Naive thymus-derived CD8-positive, alpha-beta T cell (primary cell): ENCODE data around the gene SMG1. TPM values are rescaled to one million over a fixed set of nuclear protein-coding genes. Genes with fewer than 3 reads are reported as not detected.
"Not testable (repeated sequence)": the region's sequence is repeated elsewhere in the genome, so short reads cannot be mapped to it uniquely, and the experiment has no call there.

Experiments
- ATAC-seq, 2 donors: fragments of 150-1000 bp; cut with Tn5 transposase in 1 of 2; sonication (Bioruptor Pico), chemical (Tn5 transposase) in 1 of 2; 1 replicate in 1 of 2; 2 replicates in 1 of 2; pipeline ENCODE4 v1.10.0; 2021; ENCODE audit warnings: mild to moderate bottlenecking in 2 of 2, moderate library complexity in 2 of 2
- POLR2A ChIA-PET: fragments of 350-600 bp; sonication (Branson Sonifier 250); formaldehyde crosslinking; loops from one replicate; lab custom pipeline; 2021; ENCODE audit warnings: antibody characterized with exemption; lab: Charles Lee
- DNase-seq, 10 donors: peaks; one replicate each; pipeline versions ENCODE4 v3.0.0 to v3.0.0-alpha.2; 2020 to 2022
- H3K27ac Mint-ChIP-seq, 10 donors: one replicate each; pipeline ENCODE4 v1.8.0; 2020 to 2022; ENCODE audit warnings: mild to moderate bottlenecking in 10 of 10, mixed read lengths in 10 of 10, moderate library complexity in 4 of 10, inconsistent platforms in 1 of 10
- H3K27me3 Mint-ChIP-seq, 5 donors: one replicate each; pipeline ENCODE4 v1.8.0; 2021 to 2022; ENCODE audit warnings: mixed read lengths in 5 of 5
- H3K36me3 Mint-ChIP-seq, 3 donors: one replicate each; pipeline ENCODE4 v1.8.0; 2020 to 2022; ENCODE audit warnings: mixed read lengths in 3 of 3, mild to moderate bottlenecking in 2 of 3, inconsistent platforms in 1 of 3
- H3K4me1 Mint-ChIP-seq, 4 donors: one replicate each; pipeline ENCODE4 v1.8.0; 2021 to 2022; ENCODE audit warnings: mixed read lengths in 4 of 4
- H3K4me3 Mint-ChIP-seq, 10 donors: one replicate each; pipeline ENCODE4 v1.8.0; 2020 to 2022; ENCODE audit warnings: mild to moderate bottlenecking in 10 of 10, mixed read lengths in 10 of 10, moderate library complexity in 6 of 10, inconsistent platforms in 1 of 10
- H3K9me3 Mint-ChIP-seq, 9 donors: one replicate each; pipeline ENCODE4 v1.8.0; 2020 to 2022; ENCODE audit warnings: mixed read lengths in 9 of 9, mild to moderate bottlenecking in 3 of 9, inconsistent platforms in 1 of 9, moderate library complexity in 1 of 9
- polyA plus RNA-seq, 3 donors: library from polyadenylated mRNA; unstranded; fragments of 300-500 nt; fragmentation: Illumina TruSeq; gene quantifications; one replicate each; pipeline ENCODE4 v1.2.3, GENCODE V29; 2021
- total RNA-seq, 8 experiments: library from RNA in 2 of 8; stranded (reverse) in 2 of 8; gene quantifications; one replicate each; pipeline ENCODE4 v1.2.3 and lab custom pipeline; 2021 to 2026

Gene SMG1
- total RNA-seq (100 to 1,000 TPM; 124 to 139 TPM), polyA plus RNA-seq (10 to 100 TPM in 2 of 3 donors, 1 to 10 TPM in 1; 8.4 to 16.5 (median 11.3) TPM), total RNA-seq (lab: John Stamatoyannopoulos, UW) (274 to 367 (median 317) reads per million in 6 experiments)

DNA sequence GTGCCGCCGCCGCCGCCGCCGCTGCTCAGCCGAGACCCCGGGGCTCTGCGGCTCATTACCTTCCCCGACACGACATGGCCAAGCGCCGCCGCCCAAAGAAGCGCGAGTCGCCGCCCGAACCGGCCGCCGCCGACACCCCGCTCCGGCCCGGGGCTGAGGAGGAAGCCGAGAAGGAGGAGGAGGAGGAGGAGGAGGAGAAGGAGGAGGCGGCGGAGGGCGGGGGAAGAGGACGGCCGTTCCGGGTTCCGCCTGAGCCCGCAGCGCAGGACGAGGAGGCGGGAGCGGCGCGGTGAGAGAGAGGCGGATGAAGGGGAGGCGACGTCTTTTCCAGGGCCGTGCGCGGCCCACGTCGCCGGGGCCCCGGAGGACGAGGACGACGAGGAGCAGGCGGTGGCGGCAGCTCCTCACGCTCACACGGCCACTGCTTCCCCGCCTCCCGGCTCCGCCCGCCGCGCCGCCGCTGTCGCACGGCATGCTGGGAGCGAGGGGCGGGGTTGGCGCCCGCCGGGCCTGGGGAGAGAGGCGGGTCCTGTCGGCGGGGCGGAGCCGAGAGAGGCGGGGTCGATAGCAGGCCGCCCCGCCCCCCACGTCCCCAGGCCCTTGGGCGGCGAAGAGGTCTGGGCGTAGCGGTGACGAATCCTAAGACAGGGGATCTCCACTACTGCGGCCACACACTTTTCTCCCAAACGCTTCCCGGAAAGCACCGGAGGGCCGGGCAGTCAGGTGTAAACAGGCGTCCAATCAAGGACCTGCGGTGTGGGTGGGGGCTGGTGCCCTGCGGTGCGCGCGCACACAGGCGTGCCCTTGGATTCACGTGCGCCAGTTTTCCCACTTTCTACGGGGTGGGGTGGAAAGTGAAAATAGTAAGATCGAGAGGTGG lies at the start of gene SMG1:
SMG1 (minus strand) TSS at position 423 of the 880 bp plus-strand sequence; CDS start at position 56, 367 bp downstream.
- H3K4me1 Mint-ChIP-seq = peaks cover 11 to 44% (median 36%) of the 10 kb centered on the region in 4 donors
- not testable (repeated sequence) for H3K9me3 Mint-ChIP-seq, H3K27me3 Mint-ChIP-seq, H3K36me3 Mint-ChIP-seq
- DNase-seq (peak; percentile 83 to 96 (median 92)), ATAC-seq (peak; percentile 76 to 83)
- peak within 1 kb of the TSS; percentile 87 to 99 (median 96) for H3K4me3 Mint-ChIP-seq
- POLR2A ChIA-PET = interaction anchor here (0.6 to 2.3 kb wide), 4 partner anchors 20 to 794 kb away, joined by 3 to 10 read pairs (median 4); partner anchors contain the start of genes ARL6IP1 and RPS15A
- H3K27ac Mint-ChIP-seq = peak within 1 kb of the TSS; percentile 84 to 98 (median 94)

DNA sequence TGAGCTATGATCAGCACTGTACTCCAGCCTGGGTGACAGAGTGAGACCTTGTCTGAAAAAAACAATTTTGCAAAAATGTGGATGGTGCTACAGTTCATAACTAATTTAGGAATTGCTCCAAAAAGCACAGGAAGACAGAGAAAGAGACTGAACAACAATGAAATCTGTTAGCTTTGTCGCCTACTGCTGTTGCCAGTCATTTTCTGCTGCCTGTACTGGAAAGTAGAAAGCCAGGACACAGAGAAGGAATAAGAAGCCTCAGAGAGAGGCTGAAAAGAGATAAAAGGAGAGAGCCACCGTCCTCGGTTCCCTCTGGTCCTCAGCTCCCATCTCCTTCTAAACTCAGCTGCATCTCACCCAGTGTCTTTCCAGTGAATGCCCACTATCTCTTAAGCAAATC lies 48.9 kb upstream of the SMG1 start:
- POLR2A ChIA-PET = no interaction called here
- no peaks in the 10 kb centered on the region for H3K36me3 Mint-ChIP-seq
- DNase-seq (no peak), ATAC-seq (no peak)
- H3K4me1 Mint-ChIP-seq = no peaks in the 10 kb centered on the region
- no peak overlapping the region for H3K4me3 Mint-ChIP-seq
- H3K27me3 Mint-ChIP-seq = peaks cover 10 to 30% (median 18%) of the 10 kb centered on the region in 5 donors
- no peaks in the 10 kb centered on the region for H3K9me3 Mint-ChIP-seq
- peak overlapping the region in 1 of 10 donors; percentile 0 for H3K27ac Mint-ChIP-seq

DNA sequence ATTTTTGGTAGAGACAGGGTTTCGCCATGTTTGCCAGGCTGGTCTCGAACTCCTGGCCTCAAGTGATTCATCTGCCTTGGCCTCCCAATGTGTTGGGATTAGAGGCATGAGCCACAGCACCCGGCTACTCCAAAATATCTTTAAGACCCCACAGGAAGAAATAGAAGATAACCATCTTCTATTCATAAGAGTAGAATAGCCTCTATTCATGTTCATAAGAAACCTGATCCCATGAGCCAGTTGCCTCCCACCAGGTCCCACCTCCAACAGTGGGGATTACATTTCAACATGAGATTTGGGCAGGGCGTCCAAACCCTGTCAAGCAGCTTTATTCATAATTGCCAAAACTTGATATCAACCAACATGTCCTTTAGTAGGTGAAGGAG lies 43.6 kb upstream of the SMG1 start:
- H3K36me3 Mint-ChIP-seq = no peaks in the 10 kb centered on the region
- no peak overlapping the region for H3K27ac Mint-ChIP-seq
- POLR2A ChIA-PET = interaction anchor here (0.6 kb wide), 1 partner anchor 81 kb away, joined by 6 read pairs; no protein-coding TSS in a partner anchor
- no peaks in the 10 kb centered on the region for H3K9me3 Mint-ChIP-seq
- no peak overlapping the region for H3K4me3 Mint-ChIP-seq
- no peak for DNase-seq
- peaks cover 0 to 4% (median 0%) of the 10 kb centered on the region in 4 donors for H3K4me1 Mint-ChIP-seq
- H3K27me3 Mint-ChIP-seq = no peaks in the 10 kb centered on the region
- no peak for ATAC-seq

DNA sequence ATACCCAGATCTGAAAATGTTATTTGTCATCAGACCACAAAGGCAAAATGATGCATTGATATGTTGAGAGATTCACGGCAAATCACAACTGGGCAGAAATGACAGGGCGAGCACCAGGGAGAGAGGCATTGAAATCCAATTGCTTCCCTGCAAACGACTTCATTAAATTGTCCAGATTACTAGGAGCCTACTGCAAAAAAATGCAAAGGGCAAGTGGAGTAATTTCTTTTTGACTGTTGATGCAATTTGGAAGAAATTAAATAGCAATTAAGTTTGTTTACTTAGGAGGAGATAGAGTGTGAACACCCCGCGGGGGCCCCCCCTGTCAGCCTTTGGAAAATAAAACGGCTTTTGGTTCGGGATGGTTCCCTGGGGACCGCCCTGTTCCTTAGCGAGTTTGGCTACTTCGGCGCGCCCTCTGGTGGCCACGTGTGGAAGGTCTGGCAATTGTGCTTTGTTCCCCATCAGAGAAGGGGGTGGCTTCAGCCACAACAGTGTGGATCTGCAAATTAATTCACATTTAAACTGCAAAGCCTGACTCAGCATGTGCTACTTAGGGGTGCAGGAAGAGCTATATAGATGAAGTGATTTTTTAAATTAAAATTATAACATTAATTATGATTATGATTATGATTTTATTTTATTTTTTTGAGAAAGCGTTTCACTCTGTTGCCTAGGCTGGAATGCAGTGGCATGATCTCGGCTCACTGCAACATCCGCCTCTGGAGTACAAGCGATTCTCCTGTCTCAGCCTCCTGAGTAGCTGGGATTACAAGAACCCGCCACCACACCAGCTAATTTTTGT lies 43.0 kb upstream of the SMG1 start:
- Mint-ChIP-seq H3K9me3 (no peaks in the 10 kb centered on the region), H3K27me3 (no peaks in the 10 kb centered on the region), H3K4me3 (peak overlapping the region in 9 of 10 donors; percentile 7 to 65 (median 34)), H3K27ac (peak overlapping the region in 1 of 10 donors; percentile 9), H3K36me3 (no peaks in the 10 kb centered on the region), H3K4me1 (peaks cover 0 to 4% (median 0%) of the 10 kb centered on the region in 4 donors)
- POLR2A ChIA-PET = interaction anchor here (0.6 kb wide), 1 partner anchor 80 kb away, joined by 6 read pairs; no protein-coding TSS in a partner anchor
- DNase-seq (peak; percentile 50 to 86 (median 70)), ATAC-seq (peak; percentile 78 to 91)

DNA sequence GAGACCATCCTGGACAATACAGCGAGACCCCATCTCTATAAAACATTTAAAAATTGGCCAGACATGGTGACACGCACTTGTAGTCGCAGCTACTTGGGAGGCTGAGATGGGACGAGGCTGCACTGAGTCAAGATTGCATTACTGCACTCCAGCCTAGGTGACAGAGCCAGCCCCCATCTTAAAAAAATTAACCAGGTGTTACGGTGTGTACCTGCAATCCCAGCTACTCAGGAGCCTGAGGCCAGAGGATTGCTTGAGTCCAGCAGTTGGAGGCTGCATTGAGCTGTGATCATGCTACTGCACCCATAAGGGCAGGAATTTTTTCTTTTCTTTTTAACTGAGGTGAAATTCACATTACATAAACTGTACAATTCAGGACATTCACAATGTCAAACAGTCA lies 40.6 kb upstream of the SMG1 start:
- Mint-ChIP-seq H3K27ac (no peak overlapping the region), H3K9me3 (no peaks in the 10 kb centered on the region), H3K27me3 (no peaks in the 10 kb centered on the region), H3K4me3 (no peak overlapping the region), H3K36me3 (no peaks in the 10 kb centered on the region), H3K4me1 (peaks cover 0 to 4% (median 0%) of the 10 kb centered on the region in 4 donors)
- no peak for ATAC-seq
- POLR2A ChIA-PET = no interaction called here
- DNase-seq = no peak

DNA sequence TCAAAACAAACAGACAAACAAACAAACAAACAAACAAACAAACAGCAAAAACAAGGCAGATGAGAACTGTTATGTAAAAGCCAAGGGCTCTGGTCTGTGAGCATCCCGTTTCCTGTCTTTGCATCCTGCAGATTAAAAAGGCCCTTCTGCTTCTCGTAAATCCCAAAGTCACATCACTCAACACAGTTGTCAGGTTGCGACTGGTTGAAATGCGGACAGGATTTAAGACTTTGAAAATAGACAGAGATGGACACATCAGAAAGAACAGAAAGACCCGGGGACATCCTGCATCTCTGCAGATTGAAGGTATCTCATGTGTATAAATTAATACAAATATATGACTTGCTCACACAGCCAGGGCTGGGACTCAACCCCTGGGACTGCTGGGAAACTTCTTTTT lies 39.3 kb upstream of the SMG1 start:
- no peak overlapping the region for H3K27ac Mint-ChIP-seq
- H3K36me3 Mint-ChIP-seq = no peaks in the 10 kb centered on the region
- H3K4me3 Mint-ChIP-seq = no peak overlapping the region
- ATAC-seq (no peak), DNase-seq (no peak)
- no peaks in the 10 kb centered on the region for H3K27me3 Mint-ChIP-seq
- H3K4me1 Mint-ChIP-seq = peaks cover 0 to 4% (median 0%) of the 10 kb centered on the region in 4 donors
- no peaks in the 10 kb centered on the region for H3K9me3 Mint-ChIP-seq
- POLR2A ChIA-PET = no interaction called here

DNA sequence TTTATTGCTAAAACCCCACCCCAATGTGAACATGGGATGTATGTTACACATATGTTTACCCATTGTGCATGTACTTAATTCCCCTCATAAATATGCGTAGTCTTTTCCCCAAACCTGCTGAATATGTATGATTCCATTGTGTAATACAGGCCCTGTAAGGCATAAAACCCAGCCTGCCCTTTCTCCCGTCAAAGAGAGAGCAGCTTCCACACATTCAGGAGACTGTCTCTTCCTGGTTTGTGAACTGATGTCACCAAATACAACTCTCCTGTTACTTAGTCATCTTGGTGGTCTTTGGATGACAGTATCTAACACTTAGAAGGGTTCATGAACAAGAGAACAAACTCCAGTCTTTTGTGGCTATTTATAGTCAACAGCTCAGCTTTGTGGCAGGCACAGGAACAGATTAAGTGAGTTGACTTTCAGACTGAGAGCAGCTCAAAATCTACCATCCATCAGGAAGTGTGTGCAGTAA lies 32.9 kb upstream of the SMG1 start:
- POLR2A ChIA-PET = no interaction called here
- no peak for DNase-seq
- Mint-ChIP-seq H3K36me3 (no peaks in the 10 kb centered on the region), H3K27ac (peak overlapping the region in 1 of 10 donors; percentile 59), H3K4me1 (peaks cover 2 to 10% (median 6%) of the 10 kb centered on the region in 4 donors), H3K27me3 (peaks cover 0 to 5% (median 0%) of the 10 kb centered on the region in 5 donors), H3K9me3 (no peaks in the 10 kb centered on the region), H3K4me3 (peak overlapping the region in 1 of 10 donors; percentile 41)
- no peak for ATAC-seq

DNA sequence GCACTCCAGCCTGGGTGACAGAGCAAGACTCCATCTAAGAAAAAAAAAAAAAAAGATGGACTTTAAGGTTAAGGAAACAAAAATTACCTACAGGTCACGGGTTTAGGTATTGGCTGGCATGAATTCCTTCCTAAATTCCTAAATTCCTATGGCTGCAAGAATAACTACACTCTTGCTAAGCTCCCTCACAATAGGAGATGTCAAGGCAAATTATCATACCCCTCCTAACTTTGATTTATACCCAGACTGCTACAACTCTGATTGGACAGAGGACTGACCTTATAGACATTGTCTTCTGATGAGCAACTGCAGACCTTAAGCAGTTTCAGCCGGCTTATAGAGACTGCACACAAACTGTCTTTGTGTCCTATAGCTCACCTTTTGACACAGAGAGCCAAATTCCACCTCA lies 32.4 kb upstream of the SMG1 start:
- no peak overlapping the region for H3K27ac Mint-ChIP-seq
- no peaks in the 10 kb centered on the region for H3K9me3 Mint-ChIP-seq
- H3K36me3 Mint-ChIP-seq = no peaks in the 10 kb centered on the region
- peaks cover 2 to 10% (median 6%) of the 10 kb centered on the region in 4 donors for H3K4me1 Mint-ChIP-seq
- peaks cover 0 to 5% (median 0%) of the 10 kb centered on the region in 5 donors for H3K27me3 Mint-ChIP-seq
- no peak overlapping the region for H3K4me3 Mint-ChIP-seq
- POLR2A ChIA-PET = no interaction called here
- ATAC-seq (no peak), DNase-seq (no peak)

DNA sequence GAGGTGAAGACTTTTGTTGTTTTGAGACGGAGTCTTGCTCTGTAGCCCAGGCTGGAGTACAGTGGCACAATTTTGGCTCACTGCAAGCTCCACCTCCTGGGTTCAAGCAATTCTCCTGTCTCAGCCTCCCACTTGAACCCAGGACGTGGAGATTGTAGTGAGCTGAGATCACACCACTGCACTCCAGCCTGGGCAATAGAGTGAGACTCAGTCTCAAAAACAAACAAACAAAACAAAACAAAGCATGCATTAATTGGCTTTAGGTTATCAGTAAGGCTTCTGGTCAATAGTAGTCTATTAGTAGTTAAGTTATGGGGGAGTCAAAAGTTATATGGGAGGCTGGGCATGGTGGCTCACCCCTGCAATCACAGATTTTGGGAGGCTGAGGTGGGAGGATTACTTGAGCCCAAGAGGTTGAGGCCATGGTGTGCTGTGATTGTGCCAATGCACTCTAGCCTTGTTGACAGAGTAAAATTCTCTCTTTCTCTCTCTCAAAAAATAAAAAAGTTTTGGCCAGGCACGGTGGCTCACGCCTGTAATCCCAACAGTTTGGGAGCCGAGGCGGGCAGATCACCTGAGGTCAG lies 30.5 kb upstream of the SMG1 start:
- H3K4me1 Mint-ChIP-seq = peaks cover 2 to 10% (median 6%) of the 10 kb centered on the region in 4 donors
- ATAC-seq, POLR2A ChIA-PET, H3K9me3 Mint-ChIP-seq, H3K27me3 Mint-ChIP-seq, H3K36me3 Mint-ChIP-seq, DNase-seq: not testable (repeated sequence)
- peak overlapping the region in 6 of 10 donors; percentile 61 to 92 (median 84) for H3K27ac Mint-ChIP-seq
- H3K4me3 Mint-ChIP-seq = peak overlapping the region in 8 of 10 donors; percentile 63 to 95 (median 86)

DNA sequence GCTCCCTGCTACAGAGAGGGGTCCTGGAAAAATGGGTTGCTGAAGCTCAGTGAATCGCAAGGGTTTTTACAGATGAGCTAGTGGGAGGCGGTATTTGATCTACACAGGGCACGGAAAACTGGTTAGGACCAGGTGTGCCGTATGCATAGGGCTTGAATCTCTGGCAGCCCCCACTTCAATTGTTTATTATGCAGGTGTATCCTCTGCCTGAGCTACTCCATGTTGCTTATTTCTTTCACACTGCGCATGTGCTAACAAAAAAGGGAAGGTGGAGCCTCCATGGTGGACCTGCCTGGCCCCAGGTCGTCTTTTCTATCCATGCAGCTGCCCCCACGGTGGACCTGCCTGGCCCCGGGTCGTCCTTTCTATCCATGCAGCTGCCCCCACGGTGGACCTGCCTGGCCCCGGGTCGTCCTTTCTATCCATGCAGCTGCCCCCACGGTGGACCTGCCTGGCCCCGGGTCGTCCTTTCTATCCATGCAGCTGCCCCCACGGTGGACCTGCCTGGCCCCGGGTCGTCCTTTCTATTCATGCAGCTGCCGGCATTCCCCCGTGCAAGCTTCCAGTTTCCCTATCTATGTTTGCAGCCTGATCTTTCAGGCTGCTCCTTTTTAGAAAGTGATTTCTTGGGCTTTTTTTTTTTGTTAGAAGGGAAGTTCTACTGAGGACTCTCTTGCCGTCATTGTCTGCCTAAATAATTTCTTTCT lies 29.8 kb upstream of the SMG1 start:
- peak in 5 of 10 donors; percentile 24 to 49 (median 45) for DNase-seq
- peak overlapping the region in 7 of 10 donors; percentile 54 to 92 (median 85) for H3K27ac Mint-ChIP-seq
- H3K4me3 Mint-ChIP-seq = peak overlapping the region in 8 of 10 donors; percentile 63 to 95 (median 86)
- H3K9me3 Mint-ChIP-seq, H3K27me3 Mint-ChIP-seq, H3K36me3 Mint-ChIP-seq, POLR2A ChIA-PET: not testable (repeated sequence)
- H3K4me1 Mint-ChIP-seq = peaks cover 3 to 13% (median 8%) of the 10 kb centered on the region in 4 donors
- ATAC-seq = peak in 1 of 2 donors; percentile 75

DNA sequence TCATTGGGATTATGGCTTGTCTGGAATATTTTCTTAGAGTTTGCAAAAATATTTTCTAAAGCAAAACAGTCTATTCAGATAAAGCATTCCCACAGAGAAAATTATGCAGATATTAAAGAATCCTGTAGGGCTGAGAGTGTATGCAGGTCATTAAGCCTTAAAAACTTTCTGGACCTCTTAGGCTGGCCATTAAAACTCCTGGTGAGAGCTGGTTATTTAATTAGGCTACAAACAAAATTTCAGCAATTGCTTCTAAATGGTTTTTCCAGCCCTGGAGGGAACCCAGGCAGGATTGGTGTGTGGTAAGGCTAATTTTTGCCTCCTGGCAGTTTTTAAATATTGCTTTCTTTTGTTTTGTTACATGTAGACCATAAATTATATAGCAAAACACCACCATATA lies 27.3 kb upstream of the SMG1 start:
- DNase-seq = no peak
- Mint-ChIP-seq H3K9me3 (no peaks in the 10 kb centered on the region), H3K27me3 (peaks cover 0 to 5% (median 0%) of the 10 kb centered on the region in 5 donors), H3K27ac (no peak overlapping the region), H3K36me3 (no peaks in the 10 kb centered on the region), H3K4me3 (no peak overlapping the region), H3K4me1 (peaks cover 4 to 19% (median 12%) of the 10 kb centered on the region in 4 donors)
- POLR2A ChIA-PET = no interaction called here
- ATAC-seq = no peak
